Measurements from ENCODE around the gene CDON. TPM values are rescaled to one million over a fixed set of nuclear protein-coding genes. Genes with fewer than 3 reads are reported as not detected.

Gene CDON
- polyA plus RNA-seq, 1 of the 3 experiments (the other 2 are of a cell fraction): 3.7 TPM

GRCh38 chr11:126086248-126086647, 23.6 kb upstream of the CDON start:
- H3K9me3 ChIP-seq: no peaks in the 10 kb centered on the region
- no peaks in the 10 kb centered on the region for H3K9me2 ChIP-seq
- POLR2A ChIA-PET: interaction anchor here (0.5 kb wide), 1 partner anchor 120 kb away, joined by 4 read pairs; no protein-coding TSS in a partner anchor
- H4K20me1 ChIP-seq (ENCODE audit: insufficient read depth): no peaks in the 10 kb centered on the region
- H3K4me1 ChIP-seq (ENCODE audit: control insufficient read depth in 1 of 2, insufficient read depth in 2 of 2, low read depth in 1 of 2, low read length in 1 of 2): peaks cover 0 to 33% of the 10 kb centered on the region in 2 experiments; a peak in 2 of 4 replicates
- no peak for DNase-seq
- H3K9ac ChIP-seq: no peak overlapping the region
- no peaks in the 10 kb centered on the region for H3K27me3 ChIP-seq (ENCODE audit: insufficient read depth)
- H2AFZ ChIP-seq (ENCODE audit: low read depth): no peak overlapping the region
- no peaks in the 10 kb centered on the region for H3F3A ChIP-seq (replicated peaks; ENCODE audit: insufficient read depth)
- peak overlapping the region in 1 of 2 experiments; percentile 81; a peak in 2 of 4 replicates for H3K27ac ChIP-seq (ENCODE audit: low read depth in 2 of 2, low read length in 1 of 2)
- 77% methylated on average over 5 of the region's 5 CpGs for WGBS (ENCODE audit: low lambda C conversion rate)
- no peaks in the 10 kb centered on the region for H3K79me2 ChIP-seq (ENCODE audit: insufficient read depth)
- no peak overlapping the region for H3K4me2 ChIP-seq
- H3K4me3 ChIP-seq (ENCODE audit: low read depth in 2 of 2, low read length in 1 of 2): no peak overlapping the region
- TF ChIP-seq SMC3 (IDR thresholded peaks at IDR 0.05; ENCODE audit: low read depth, low read length): no peak
- TF ChIP-seq GABPA (IDR thresholded peaks at IDR 0.05; ENCODE audit: low read depth): no peak
- TF ChIP-seq FOXJ3 (CRISPR knock-in tag; IDR thresholded peaks at IDR 0.05): no peak
- no peak for TF ChIP-seq YY1 (IDR thresholded peaks at IDR 0.05; ENCODE audit: low read depth)
- TF ChIP-seq NFIC (IDR thresholded peaks at IDR 0.05; ENCODE audit: borderline replicate concordance): no peak
- no peak for TF ChIP-seq USF2 (IDR thresholded peaks at IDR 0.05; ENCODE audit: borderline replicate concordance, low read depth, low read length)
- TF ChIP-seq SIN3A (IDR thresholded peaks at IDR 0.05; ENCODE audit: borderline replicate concordance, low read depth, low read length): no peak
- TF ChIP-seq TCF12 (IDR thresholded peaks at IDR 0.05): no peak
- no peak for TF ChIP-seq EZH2phosphoT487 (IDR thresholded peaks at IDR 0.05; ENCODE audit: borderline replicate concordance, low read depth)
- TF ChIP-seq MAX (IDR thresholded peaks at IDR 0.05; ENCODE audit: low read depth): no peak
- TF ChIP-seq RCOR1 (IDR thresholded peaks at IDR 0.05; ENCODE audit: low read length): no peak
- no peak for TF ChIP-seq CTCF (IDR thresholded peaks at IDR 0.05)
- CTCF ChIA-PET: interaction anchor here (1.0 to 1.2 kb wide), 2 partner anchors 12 to 15 kb away, joined by 3 read pairs; no protein-coding TSS in a partner anchor
- H3K36me3 ChIP-seq (replicated peaks in 1 of 2; ENCODE audit: control insufficient read depth in 1 of 2, insufficient read depth in 2 of 2, low read length in 1 of 2): no peaks in the 10 kb centered on the region

GRCh38 chr11:126084608-126084912, 21.9 kb upstream of the CDON start:
- Histone ChIP-seq H3K9me3 (no peaks in the 10 kb centered on the region), H3K27ac (ENCODE audit: low read depth in 2 of 2, low read length in 1 of 2) (peak overlapping the region in 1 of 2 experiments; percentile 64; a peak in 2 of 4 replicates), H3K9ac (no peak overlapping the region), H4K20me1 (ENCODE audit: insufficient read depth) (no peaks in the 10 kb centered on the region), H3F3A (replicated peaks; ENCODE audit: insufficient read depth) (peaks cover 7% of the 10 kb centered on the region), H3K36me3 (replicated peaks in 1 of 2; ENCODE audit: control insufficient read depth in 1 of 2, insufficient read depth in 2 of 2, low read length in 1 of 2) (no peaks in the 10 kb centered on the region), H3K4me2 (no peak overlapping the region), H3K4me3 (ENCODE audit: low read depth in 2 of 2, low read length in 1 of 2) (no peak overlapping the region), H3K27me3 (ENCODE audit: insufficient read depth) (no peaks in the 10 kb centered on the region), H2AFZ (ENCODE audit: low read depth) (no peak overlapping the region), H3K4me1 (ENCODE audit: control insufficient read depth in 1 of 2, insufficient read depth in 2 of 2, low read depth in 1 of 2, low read length in 1 of 2) (peaks cover 7 to 49% of the 10 kb centered on the region in 2 experiments; a peak in 3 of 4 replicates), H3K9me2 (no peaks in the 10 kb centered on the region), H3K79me2 (ENCODE audit: insufficient read depth) (no peaks in the 10 kb centered on the region)
- no peak for DNase-seq
- 84% methylated on average over 4 of the region's 4 CpGs for WGBS (ENCODE audit: low lambda C conversion rate)
- TF ChIP-seq CHD2 (IDR thresholded peaks at IDR 0.05; ENCODE audit: low read length, partially characterized antibody): no peak
- TF ChIP-seq FOSL2 (IDR thresholded peaks at IDR 0.05; ENCODE audit: borderline replicate concordance, low read depth): no peak
- TF ChIP-seq SMC3 (IDR thresholded peaks at IDR 0.05; ENCODE audit: low read depth, low read length): no peak
- no peak for TF ChIP-seq TEAD4 (IDR thresholded peaks at IDR 0.05; ENCODE audit: borderline replicate concordance, insufficient read depth)
- TF ChIP-seq RCOR1 (IDR thresholded peaks at IDR 0.05; ENCODE audit: low read length): no peak
- no peak for TF ChIP-seq TAF1 (IDR thresholded peaks at IDR 0.05; ENCODE audit: borderline replicate concordance, low read depth, low read length)
- TF ChIP-seq ZBTB33 (IDR thresholded peaks at IDR 0.05; ENCODE audit: borderline replicate concordance, low read depth): no peak
- no peak for TF ChIP-seq USF2 (IDR thresholded peaks at IDR 0.05; ENCODE audit: borderline replicate concordance, low read depth, low read length)
- no peak for TF ChIP-seq NRF1 (IDR thresholded peaks at IDR 0.05; ENCODE audit: low read depth, low read length)
- TF ChIP-seq ELF1 (IDR thresholded peaks at IDR 0.05): no peak
- no peak for TF ChIP-seq TCF12 (IDR thresholded peaks at IDR 0.05)
- TF ChIP-seq PBX3 (IDR thresholded peaks at IDR 0.05): no peak
- TF ChIP-seq EP300 (IDR thresholded peaks at IDR 0.05; ENCODE audit: borderline replicate concordance in 1 of 2, low read depth in 1 of 2, low read length in 1 of 2): no peak
- ChIA-PET POLR2A (interaction anchor here (1.2 kb wide), 1 partner anchor 27 kb away, joined by 4 read pairs; no protein-coding TSS in a partner anchor), CTCF (interaction anchor here (0.7 to 3.4 kb wide), 7 partner anchors 8 to 109 kb away, joined by 3 to 16 read pairs (median 5); no protein-coding TSS in a partner anchor)
